SK-N-SH (cell line): ENCODE results near the gene ENTPD1.

Experiments
- NFIC ChIP-seq: IDR thresholded peaks from 2 replicates; pipeline ENCODE4 v1.4.0; 2012; ENCODE audit warnings: borderline replicate concordance
- TCF12 ChIP-seq: IDR thresholded peaks from 2 replicates; pipeline ENCODE4 v1.4.0; 2012
- TF ChIP-seq, protein P1 (sequence below): fragments of 200-600 bp; sonication (generic); IDR thresholded peaks from 2 replicates; pipeline ENCODE4 v1.6.1; 2017; ENCODE audit warnings: antibody characterized with exemption, mild to moderate bottlenecking, moderate library complexity

DNA sequence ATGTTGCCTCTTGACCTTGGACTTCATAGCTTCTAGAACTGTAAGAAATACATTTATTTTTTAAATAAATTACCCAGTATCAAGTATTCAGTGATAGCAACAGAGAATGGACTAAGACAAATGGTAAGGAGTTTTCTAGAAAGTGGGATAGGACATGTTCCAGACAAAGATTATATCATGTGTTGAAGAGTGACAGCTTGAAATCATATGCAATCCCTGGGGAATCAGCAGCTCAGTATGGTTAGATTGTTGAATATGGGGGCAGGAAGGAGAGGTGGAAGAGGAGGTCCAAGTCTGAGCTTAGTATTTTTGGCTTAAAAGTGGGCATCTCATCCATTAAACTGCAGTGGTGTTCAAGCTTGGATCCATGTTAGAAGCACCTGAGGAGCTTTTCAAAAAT is 74.1 kb downstream of the ENTPD1 start:
- TF ChIP-seq TCF12 (no peak), NFIC (no peak)
- TF ChIP-seq, protein P1, sequence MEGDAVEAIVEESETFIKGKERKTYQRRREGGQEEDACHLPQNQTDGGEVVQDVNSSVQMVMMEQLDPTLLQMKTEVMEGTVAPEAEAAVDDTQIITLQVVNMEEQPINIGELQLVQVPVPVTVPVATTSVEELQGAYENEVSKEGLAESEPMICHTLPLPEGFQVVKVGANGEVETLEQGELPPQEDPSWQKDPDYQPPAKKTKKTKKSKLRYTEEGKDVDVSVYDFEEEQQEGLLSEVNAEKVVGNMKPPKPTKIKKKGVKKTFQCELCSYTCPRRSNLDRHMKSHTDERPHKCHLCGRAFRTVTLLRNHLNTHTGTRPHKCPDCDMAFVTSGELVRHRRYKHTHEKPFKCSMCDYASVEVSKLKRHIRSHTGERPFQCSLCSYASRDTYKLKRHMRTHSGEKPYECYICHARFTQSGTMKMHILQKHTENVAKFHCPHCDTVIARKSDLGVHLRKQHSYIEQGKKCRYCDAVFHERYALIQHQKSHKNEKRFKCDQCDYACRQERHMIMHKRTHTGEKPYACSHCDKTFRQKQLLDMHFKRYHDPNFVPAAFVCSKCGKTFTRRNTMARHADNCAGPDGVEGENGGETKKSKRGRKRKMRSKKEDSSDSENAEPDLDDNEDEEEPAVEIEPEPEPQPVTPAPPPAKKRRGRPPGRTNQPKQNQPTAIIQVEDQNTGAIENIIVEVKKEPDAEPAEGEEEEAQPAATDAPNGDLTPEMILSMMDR = no peak
